Keratinocyte (primary cell): ENCODE data around the gene UPK3A.

Experiments
- EZH2 ChIP-seq: IDR thresholded peaks from one replicate; pipeline ENCODE4 v1.6.1; 2012; ENCODE audit warnings: inconsistent platforms, mild to moderate bottlenecking, low read length, moderate library complexity
- TF ChIP-seq, protein P1 (sequence below), 3 experiments: IDR thresholded peaks in 1 of 3; conservative IDR thresholded peaks in 1 of 3; optimal IDR thresholded peaks in 1 of 3; 2 replicates in 2 of 3; 3 replicates in 1 of 3; pipeline versions ENCODE3 to v1.5.1; 2011; ENCODE audit warnings: low read length in 3 of 3, mild to moderate bottlenecking in 3 of 3, moderate library complexity in 2 of 3, control low read depth in 1 of 3, inconsistent platforms in 1 of 3; ENCODE audit not compliant: insufficient read depth in 2 of 3; ENCODE audit errors: extremely low read depth in 1 of 3

DNA sequence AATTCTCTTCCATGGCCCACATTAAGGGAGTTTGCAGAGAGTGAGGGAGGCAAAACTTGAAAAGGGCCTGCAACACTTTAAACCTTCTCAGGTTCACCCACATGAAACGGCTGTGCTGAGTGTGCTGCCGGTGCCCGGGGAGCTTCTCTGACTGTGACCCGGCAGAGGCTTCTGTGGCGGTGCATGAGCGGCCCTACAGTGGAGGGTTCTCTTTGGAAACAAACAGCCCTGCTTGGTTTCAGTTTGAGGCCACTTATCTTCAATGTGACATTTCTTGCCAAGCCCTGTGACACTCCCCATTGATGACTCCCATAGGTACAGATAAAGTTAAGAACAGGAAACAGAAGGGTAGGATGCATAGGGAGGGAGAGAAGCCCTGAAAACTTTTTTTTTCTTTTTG is 56.7 kb downstream of the UPK3A start:
- TF ChIP-seq, protein P1, sequence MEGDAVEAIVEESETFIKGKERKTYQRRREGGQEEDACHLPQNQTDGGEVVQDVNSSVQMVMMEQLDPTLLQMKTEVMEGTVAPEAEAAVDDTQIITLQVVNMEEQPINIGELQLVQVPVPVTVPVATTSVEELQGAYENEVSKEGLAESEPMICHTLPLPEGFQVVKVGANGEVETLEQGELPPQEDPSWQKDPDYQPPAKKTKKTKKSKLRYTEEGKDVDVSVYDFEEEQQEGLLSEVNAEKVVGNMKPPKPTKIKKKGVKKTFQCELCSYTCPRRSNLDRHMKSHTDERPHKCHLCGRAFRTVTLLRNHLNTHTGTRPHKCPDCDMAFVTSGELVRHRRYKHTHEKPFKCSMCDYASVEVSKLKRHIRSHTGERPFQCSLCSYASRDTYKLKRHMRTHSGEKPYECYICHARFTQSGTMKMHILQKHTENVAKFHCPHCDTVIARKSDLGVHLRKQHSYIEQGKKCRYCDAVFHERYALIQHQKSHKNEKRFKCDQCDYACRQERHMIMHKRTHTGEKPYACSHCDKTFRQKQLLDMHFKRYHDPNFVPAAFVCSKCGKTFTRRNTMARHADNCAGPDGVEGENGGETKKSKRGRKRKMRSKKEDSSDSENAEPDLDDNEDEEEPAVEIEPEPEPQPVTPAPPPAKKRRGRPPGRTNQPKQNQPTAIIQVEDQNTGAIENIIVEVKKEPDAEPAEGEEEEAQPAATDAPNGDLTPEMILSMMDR (optimal IDR thresholded peaks at IDR 0.05 in 1 of 3, IDR thresholded peaks at IDR 0.05 in 1 of 3, conservative IDR thresholded peaks at IDR 0.05 in 1 of 3; ENCODE audit: extremely low read depth in 1 of 3, insufficient read depth in 2 of 3, low read length in 3 of 3): no peak
- no peak for TF ChIP-seq EZH2
